ENCODE results near the gene TMCO6.

The TMCO6 gene

GRCh38 chr5:140603734-140604133 lies 35.5 kb upstream of the TMCO6 start:
- Histone ChIP-seq H3K36me3 (ENCODE audit: insufficient read depth, low read length) (no peaks in the 10 kb centered on the region), H3K27ac (ENCODE audit: low read length) (no peak overlapping the region), H3K27me3 (ENCODE audit: insufficient read depth, low read length, poor library complexity) (peaks cover 3% of the 10 kb centered on the region), H3K79me2 (ENCODE audit: insufficient read depth, low read length) (no peaks in the 10 kb centered on the region), H3K9ac (ENCODE audit: low read depth, low read length) (no peak overlapping the region), H3K9me3 (ENCODE audit: insufficient read depth, low read length, severe bottlenecking) (no peaks in the 10 kb centered on the region), H3K4me3 (ENCODE audit: low read depth in 1 of 2, low read length in 2 of 2) (no peak overlapping the region), H3K4me2 (ENCODE audit: insufficient read depth, low read length) (no peak overlapping the region), H4K20me1 (ENCODE audit: insufficient read depth, low read length) (no peaks in the 10 kb centered on the region), H2AFZ (ENCODE audit: low read depth, low read length) (no peak overlapping the region), H3K4me1 (ENCODE audit: insufficient read depth, low read length) (no peaks in the 10 kb centered on the region)
- DNase-seq (no peak), ATAC-seq (ENCODE audit: insufficient read depth, low read depth) (no peak)
- no peak for TF ChIP-seq EZH2 (IDR thresholded peaks at IDR 0.05; ENCODE audit: borderline replicate concordance, low read depth, low read length, severe bottlenecking)
- no peak for TF ChIP-seq CTCF (IDR thresholded peaks at IDR 0.05; ENCODE audit: borderline replicate concordance, extremely low read depth, low read length, poor library complexity, severe bottlenecking)

- no peaks in the 10 kb centered on the region for H3K9me3 ChIP-seq (ENCODE audit: insufficient read depth, low read length, severe bottlenecking)
- H3K4me2 ChIP-seq (ENCODE audit: insufficient read depth, low read length): no peak overlapping the region
- H4K20me1 ChIP-seq (ENCODE audit: insufficient read depth, low read length): no peaks in the 10 kb centered on the region
- peaks cover 4% of the 10 kb centered on the region for H3K27me3 ChIP-seq (ENCODE audit: insufficient read depth, low read length, poor library complexity)
- no peaks in the 10 kb centered on the region for H3K36me3 ChIP-seq (ENCODE audit: insufficient read depth, low read length)
- no peak overlapping the region for H3K27ac ChIP-seq (ENCODE audit: low read length)
- H3K4me3 ChIP-seq (ENCODE audit: low read depth in 1 of 2, low read length in 2 of 2): no peak overlapping the region
- DNase-seq (no peak), ATAC-seq (ENCODE audit: insufficient read depth, low read depth) (no peak)
- H3K9ac ChIP-seq (ENCODE audit: low read depth, low read length): no peak overlapping the region
- no peak for TF ChIP-seq CTCF (IDR thresholded peaks at IDR 0.05; ENCODE audit: borderline replicate concordance, extremely low read depth, low read length, poor library complexity, severe bottlenecking)
- TF ChIP-seq EZH2 (IDR thresholded peaks at IDR 0.05; ENCODE audit: borderline replicate concordance, low read depth, low read length, severe bottlenecking): no peak
- no peaks in the 10 kb centered on the region for H3K4me1 ChIP-seq (ENCODE audit: insufficient read depth, low read length)
- H3K79me2 ChIP-seq (ENCODE audit: insufficient read depth, low read length): no peaks in the 10 kb centered on the region
- H2AFZ ChIP-seq (ENCODE audit: low read depth, low read length): no peak overlapping the region
These were observed 33.4 kb upstream of the TMCO6 start for GRCh38 chr5:140605879-140606278.

GRCh38 chr5:140607031-140607430 lies 32.2 kb upstream of the TMCO6 start:
- DNase-seq: no peak
- H3K27ac ChIP-seq (ENCODE audit: low read length): no peak overlapping the region

More at GRCh38 chr5:140607031-140607430, 32.2 kb upstream of the TMCO6 start:
- no peaks in the 10 kb centered on the region for H3K36me3 ChIP-seq (ENCODE audit: insufficient read depth, low read length)
- no peaks in the 10 kb centered on the region for H3K4me1 ChIP-seq (ENCODE audit: insufficient read depth, low read length)
- H3K27me3 ChIP-seq (ENCODE audit: insufficient read depth, low read length, poor library complexity): peaks cover 4% of the 10 kb centered on the region
- no peaks in the 10 kb centered on the region for H3K79me2 ChIP-seq (ENCODE audit: insufficient read depth, low read length)
- no peak overlapping the region for H3K4me2 ChIP-seq (ENCODE audit: insufficient read depth, low read length)
- no peak overlapping the region for H3K9ac ChIP-seq (ENCODE audit: low read depth, low read length)
- no peak overlapping the region for H3K4me3 ChIP-seq (ENCODE audit: low read depth in 1 of 2, low read length in 2 of 2)
- H4K20me1 ChIP-seq (ENCODE audit: insufficient read depth, low read length): no peaks in the 10 kb centered on the region
- no peaks in the 10 kb centered on the region for H3K9me3 ChIP-seq (ENCODE audit: insufficient read depth, low read length, severe bottlenecking)
- TF ChIP-seq EZH2 (IDR thresholded peaks at IDR 0.05; ENCODE audit: borderline replicate concordance, low read depth, low read length, severe bottlenecking) (no peak), CTCF (IDR thresholded peaks at IDR 0.05; ENCODE audit: borderline replicate concordance, extremely low read depth, low read length, poor library complexity, severe bottlenecking) (no peak)
- no peak for ATAC-seq (ENCODE audit: insufficient read depth, low read depth)
- no peak overlapping the region for H2AFZ ChIP-seq (ENCODE audit: low read depth, low read length)
